ENCODE results near the gene CHST1.

- TF ChIP-seq CTCF (IDR thresholded peaks at IDR 0.05) (no peak), MYC (IDR thresholded peaks at IDR 0.05; ENCODE audit: borderline replicate concordance, low read length) (no peak), POLR2A (IDR thresholded peaks at IDR 0.05; ENCODE audit: low read length) (no peak), BHLHE40 (IDR thresholded peaks at IDR 0.05; ENCODE audit: low read depth, low read length) (no peak), CBX8 (IDR thresholded peaks at IDR 0.05) (no peak), SMC3 (IDR thresholded peaks at IDR 0.05) (no peak), ZC3H11A (IDR thresholded peaks at IDR 0.05) (no peak), ZSCAN20 (CRISPR knock-in tag; IDR thresholded peaks at IDR 0.05) (no peak), NFE2L2 (conservative IDR thresholded peaks at IDR 0.05; ENCODE audit: low read length) (no peak), MAX (IDR thresholded peaks at IDR 0.05) (no peak), REST (IDR thresholded peaks at IDR 0.05) (no peak)
These were observed 33.5 kb upstream of the CHST1 start for GRCh38 chr11:45698777-45699497.
